ENCODE results near the gene PARM1.

The PARM1 gene

GRCh38 chr4:75009138-75009537 lies 76.2 kb downstream of the PARM1 start:
- H3K4me1 ChIP-seq (ENCODE audit: control insufficient read depth in 1 of 2, insufficient read depth in 2 of 2, low read length in 2 of 2) = no peaks in the 10 kb centered on the region
- no peak overlapping the region for H3K4me3 ChIP-seq (ENCODE audit: low read depth in 1 of 2, low read length in 2 of 2)
- H3K27ac ChIP-seq (ENCODE audit: low read length) = no peak overlapping the region
- no peaks in the 10 kb centered on the region for H3K27me3 ChIP-seq (ENCODE audit: low read depth, low read length)
- H3K9me3 ChIP-seq (ENCODE audit: control insufficient read depth in 1 of 2, low read length in 2 of 2) = peaks cover 4 to 9% of the 10 kb centered on the region in 2 donors
- no peaks in the 10 kb centered on the region for H3K36me3 ChIP-seq (ENCODE audit: control insufficient read depth in 1 of 2, insufficient read depth in 2 of 2, low read length in 2 of 2)

GRCh38 chr4:75011131-75011795 lies 78.3 kb downstream of the PARM1 start:
- H3K4me1 ChIP-seq (ENCODE audit: control insufficient read depth in 1 of 2, insufficient read depth in 2 of 2, low read length in 2 of 2) = no peaks in the 10 kb centered on the region
- H3K9me3 ChIP-seq (ENCODE audit: control insufficient read depth in 1 of 2, low read length in 2 of 2) = peaks cover 4 to 9% of the 10 kb centered on the region in 2 donors
- H3K27me3 ChIP-seq (ENCODE audit: low read depth, low read length) = no peaks in the 10 kb centered on the region
- no peak overlapping the region for H3K27ac ChIP-seq (ENCODE audit: low read length)
- no peaks in the 10 kb centered on the region for H3K36me3 ChIP-seq (ENCODE audit: control insufficient read depth in 1 of 2, insufficient read depth in 2 of 2, low read length in 2 of 2)
- no peak overlapping the region for H3K4me3 ChIP-seq (ENCODE audit: low read depth in 1 of 2, low read length in 2 of 2)

GRCh38 chr4:75015627-75016026 lies 82.7 kb downstream of the PARM1 start:
- H3K4me3 ChIP-seq (ENCODE audit: low read depth in 1 of 2, low read length in 2 of 2) = no peak overlapping the region
- no peaks in the 10 kb centered on the region for H3K36me3 ChIP-seq (ENCODE audit: control insufficient read depth in 1 of 2, insufficient read depth in 2 of 2, low read length in 2 of 2)
- H3K27me3 ChIP-seq (ENCODE audit: low read depth, low read length) = no peaks in the 10 kb centered on the region
- no peak overlapping the region for H3K27ac ChIP-seq (ENCODE audit: low read length)
- H3K4me1 ChIP-seq (ENCODE audit: control insufficient read depth in 1 of 2, insufficient read depth in 2 of 2, low read length in 2 of 2) = no peaks in the 10 kb centered on the region
- no peaks in the 10 kb centered on the region for H3K9me3 ChIP-seq (ENCODE audit: control insufficient read depth in 1 of 2, low read length in 2 of 2)

- H3K27ac ChIP-seq (ENCODE audit: low read length) = no peak overlapping the region
These were observed 83.6 kb downstream of the PARM1 start for GRCh38 chr4:75016472-75016871.

GRCh38 chr4:75018811-75019479 lies 86.0 kb downstream of the PARM1 start:
- no peaks in the 10 kb centered on the region for H3K36me3 ChIP-seq (ENCODE audit: control insufficient read depth in 1 of 2, insufficient read depth in 2 of 2, low read length in 2 of 2)
- no peak overlapping the region for H3K4me3 ChIP-seq (ENCODE audit: low read depth in 1 of 2, low read length in 2 of 2)
- H3K4me1 ChIP-seq (ENCODE audit: control insufficient read depth in 1 of 2, insufficient read depth in 2 of 2, low read length in 2 of 2) = no peaks in the 10 kb centered on the region
- H3K27ac ChIP-seq (ENCODE audit: low read length) = no peak overlapping the region
- H3K9me3 ChIP-seq (ENCODE audit: control insufficient read depth in 1 of 2, low read length in 2 of 2) = no peaks in the 10 kb centered on the region
- H3K27me3 ChIP-seq (ENCODE audit: low read depth, low read length) = no peaks in the 10 kb centered on the region

More at GRCh38 chr4:75016472-75016871, 83.6 kb downstream of the PARM1 start:
- no peaks in the 10 kb centered on the region for H3K4me1 ChIP-seq (ENCODE audit: control insufficient read depth in 1 of 2, insufficient read depth in 2 of 2, low read length in 2 of 2)
- H3K9me3 ChIP-seq (ENCODE audit: control insufficient read depth in 1 of 2, low read length in 2 of 2) = no peaks in the 10 kb centered on the region
- H3K36me3 ChIP-seq (ENCODE audit: control insufficient read depth in 1 of 2, insufficient read depth in 2 of 2, low read length in 2 of 2) = no peaks in the 10 kb centered on the region
- H3K27me3 ChIP-seq (ENCODE audit: low read depth, low read length) = no peaks in the 10 kb centered on the region
- H3K4me3 ChIP-seq (ENCODE audit: low read depth in 1 of 2, low read length in 2 of 2) = no peak overlapping the region

DNA sequence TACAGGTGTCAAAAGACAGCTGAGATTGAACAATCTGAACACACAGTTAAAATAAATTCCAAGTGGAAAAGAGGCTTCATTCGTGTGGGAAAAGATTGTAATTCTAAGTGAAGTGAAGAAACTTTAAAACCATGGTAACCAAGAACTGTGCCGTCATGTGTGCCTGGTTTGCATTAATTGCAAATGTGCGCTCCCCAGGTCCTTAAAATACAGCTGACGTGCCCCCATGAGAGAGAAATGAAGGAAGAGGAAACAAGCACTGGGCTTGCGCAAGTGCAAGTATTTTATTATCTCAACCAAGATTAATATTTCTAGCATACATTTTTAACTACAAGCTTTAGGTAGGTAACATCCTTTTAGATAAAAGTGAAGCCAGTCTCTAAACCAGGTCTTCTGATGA lies 92.5 kb downstream of the PARM1 start:
- Histone ChIP-seq H3K36me3 (ENCODE audit: control insufficient read depth in 1 of 2, insufficient read depth in 2 of 2, low read length in 2 of 2) (no peaks in the 10 kb centered on the region), H3K4me3 (ENCODE audit: low read depth in 1 of 2, low read length in 2 of 2) (no peak overlapping the region), H3K27me3 (ENCODE audit: low read depth, low read length) (no peaks in the 10 kb centered on the region), H3K27ac (ENCODE audit: low read length) (no peak overlapping the region), H3K9me3 (ENCODE audit: control insufficient read depth in 1 of 2, low read length in 2 of 2) (no peaks in the 10 kb centered on the region), H3K4me1 (ENCODE audit: control insufficient read depth in 1 of 2, insufficient read depth in 2 of 2, low read length in 2 of 2) (no peaks in the 10 kb centered on the region)

GRCh38 chr4:75028196-75028854 lies 95.4 kb downstream of the PARM1 start:
- H3K4me1 ChIP-seq (ENCODE audit: control insufficient read depth in 1 of 2, insufficient read depth in 2 of 2, low read length in 2 of 2) = no peaks in the 10 kb centered on the region
- no peak overlapping the region for H3K27ac ChIP-seq (ENCODE audit: low read length)
- no peaks in the 10 kb centered on the region for H3K36me3 ChIP-seq (ENCODE audit: control insufficient read depth in 1 of 2, insufficient read depth in 2 of 2, low read length in 2 of 2)
- H3K27me3 ChIP-seq (ENCODE audit: low read depth, low read length) = no peaks in the 10 kb centered on the region
- no peaks in the 10 kb centered on the region for H3K9me3 ChIP-seq (ENCODE audit: control insufficient read depth in 1 of 2, low read length in 2 of 2)
- H3K4me3 ChIP-seq (ENCODE audit: low read depth in 1 of 2, low read length in 2 of 2) = no peak overlapping the region

DNA sequence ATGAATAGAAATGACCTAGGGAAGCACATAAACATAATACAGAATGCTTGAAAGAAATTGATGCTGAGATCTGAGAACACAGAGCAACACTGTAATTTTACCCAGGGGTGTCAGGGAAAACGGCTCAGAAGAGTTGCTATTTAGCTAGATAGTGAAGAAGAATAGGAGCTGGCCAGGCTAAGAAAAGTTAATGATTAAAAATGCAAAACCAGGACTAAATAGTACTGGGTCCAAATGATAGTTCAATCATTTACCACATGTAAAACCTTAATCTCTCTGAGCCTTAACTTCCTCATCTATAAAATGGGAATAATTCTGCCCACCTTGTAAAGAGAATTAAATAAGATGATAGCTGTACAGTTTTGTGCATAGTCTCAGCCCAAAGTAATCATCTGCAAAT lies 97.1 kb downstream of the PARM1 start:
- Histone ChIP-seq H3K27me3 (ENCODE audit: low read depth, low read length) (no peaks in the 10 kb centered on the region), H3K36me3 (ENCODE audit: control insufficient read depth in 1 of 2, insufficient read depth in 2 of 2, low read length in 2 of 2) (no peaks in the 10 kb centered on the region), H3K9me3 (ENCODE audit: control insufficient read depth in 1 of 2, low read length in 2 of 2) (no peaks in the 10 kb centered on the region), H3K27ac (ENCODE audit: low read length) (no peak overlapping the region), H3K4me1 (ENCODE audit: control insufficient read depth in 1 of 2, insufficient read depth in 2 of 2, low read length in 2 of 2) (no peaks in the 10 kb centered on the region), H3K4me3 (ENCODE audit: low read depth in 1 of 2, low read length in 2 of 2) (no peak overlapping the region)

- Histone ChIP-seq H3K4me3 (ENCODE audit: low read depth in 1 of 2, low read length in 2 of 2) (no peak overlapping the region), H3K27ac (ENCODE audit: low read length) (no peak overlapping the region), H3K9me3 (ENCODE audit: control insufficient read depth in 1 of 2, low read length in 2 of 2) (no peaks in the 10 kb centered on the region), H3K4me1 (ENCODE audit: control insufficient read depth in 1 of 2, insufficient read depth in 2 of 2, low read length in 2 of 2) (no peaks in the 10 kb centered on the region), H3K27me3 (ENCODE audit: low read depth, low read length) (no peaks in the 10 kb centered on the region), H3K36me3 (ENCODE audit: control insufficient read depth in 1 of 2, insufficient read depth in 2 of 2, low read length in 2 of 2) (no peaks in the 10 kb centered on the region)
These were observed 97.8 kb downstream of the PARM1 start for GRCh38 chr4:75030649-75031235.

- Histone ChIP-seq H3K27me3 (ENCODE audit: low read depth, low read length) (no peaks in the 10 kb centered on the region), H3K9me3 (ENCODE audit: control insufficient read depth in 1 of 2, low read length in 2 of 2) (no peaks in the 10 kb centered on the region), H3K4me1 (ENCODE audit: control insufficient read depth in 1 of 2, insufficient read depth in 2 of 2, low read length in 2 of 2) (no peaks in the 10 kb centered on the region), H3K36me3 (ENCODE audit: control insufficient read depth in 1 of 2, insufficient read depth in 2 of 2, low read length in 2 of 2) (no peaks in the 10 kb centered on the region), H3K4me3 (ENCODE audit: low read depth in 1 of 2, low read length in 2 of 2) (no peak overlapping the region), H3K27ac (ENCODE audit: low read length) (no peak overlapping the region)
These were observed 98.9 kb downstream of the PARM1 start for GRCh38 chr4:75031775-75032174.

GRCh38 chr4:75034523-75034922 lies 101.6 kb downstream of the PARM1 start:
- no peaks in the 10 kb centered on the region for H3K27me3 ChIP-seq (ENCODE audit: low read depth, low read length)
- no peaks in the 10 kb centered on the region for H3K36me3 ChIP-seq (ENCODE audit: control insufficient read depth in 1 of 2, insufficient read depth in 2 of 2, low read length in 2 of 2)
- no peak overlapping the region for H3K4me3 ChIP-seq (ENCODE audit: low read depth in 1 of 2, low read length in 2 of 2)
- H3K9me3 ChIP-seq (ENCODE audit: control insufficient read depth in 1 of 2, low read length in 2 of 2) = no peaks in the 10 kb centered on the region
- H3K4me1 ChIP-seq (ENCODE audit: control insufficient read depth in 1 of 2, insufficient read depth in 2 of 2, low read length in 2 of 2) = no peaks in the 10 kb centered on the region
- H3K27ac ChIP-seq (ENCODE audit: low read length) = no peak overlapping the region
